Neural crest cell (in vitro differentiated cells): ENCODE results near the gene ZXDC. TPM values are rescaled to one million over a fixed set of nuclear protein-coding genes. Genes with fewer than 3 reads are reported as not detected.

Experiments used
- DNase-seq: peaks from one replicate; pipeline ENCODE4 v3.0.0; 2021; ENCODE audit warnings: low read depth, mixed read lengths, low spot score
- H3K27ac Mint-ChIP-seq: one replicate; pipeline ENCODE4 v1.8.0; 2021; ENCODE audit warnings: mild to moderate bottlenecking, mixed read lengths; ENCODE audit not compliant: unreplicated experiment
- H3K27me3 Mint-ChIP-seq: 2 replicates; pipeline ENCODE4 v1.8.0; 2021; ENCODE audit warnings: low read depth, mild to moderate bottlenecking, mixed read lengths
- H3K36me3 Mint-ChIP-seq: 2 replicates; pipeline ENCODE4 v1.8.0; 2021; ENCODE audit warnings: low read depth, mild to moderate bottlenecking, mixed read lengths
- H3K4me1 Mint-ChIP-seq: 2 replicates; pipeline ENCODE4 v1.8.0; 2021; ENCODE audit warnings: mixed read lengths
- H3K4me3 Mint-ChIP-seq: one replicate; pipeline ENCODE4 v1.8.0; 2021; ENCODE audit warnings: mild to moderate bottlenecking, mixed read lengths
- H3K9me3 Mint-ChIP-seq: 2 replicates; pipeline ENCODE4 v1.8.0; 2021; ENCODE audit warnings: mixed read lengths
- CTCF ChIP-seq: fragments of 200-600 bp; sonication (generic); conservative IDR thresholded peaks from 2 replicates; pipeline ENCODE4 v1.5.0; 2021; ENCODE audit warnings: antibody characterized with exemption, mild to moderate bottlenecking
- total RNA-seq: library from RNA; stranded (reverse); gene quantifications from 2 replicates; pipeline ENCODE4 v1.2.1, GENCODE V29; 2021

Gene ZXDC
- total RNA-seq, 1 donor from 2014 or later: 34.3 TPM

GRCh38 chr3:126451511-126451910 lies 24.2 kb downstream of the ZXDC start:
- Mint-ChIP-seq H3K4me1 (peaks cover 15% of the 10 kb centered on the region), H3K27ac (peak overlapping the region; percentile 79), H3K36me3 (peaks cover 8% of the 10 kb centered on the region), H3K4me3 (no peak overlapping the region), H3K9me3 (no peaks in the 10 kb centered on the region), H3K27me3 (no peaks in the 10 kb centered on the region)
- TF ChIP-seq CTCF: no peak
- DNase-seq: no peak

- Mint-ChIP-seq H3K27ac (no peak overlapping the region), H3K36me3 (peaks cover 7% of the 10 kb centered on the region), H3K4me3 (no peak overlapping the region), H3K4me1 (peaks cover 15% of the 10 kb centered on the region), H3K27me3 (no peaks in the 10 kb centered on the region), H3K9me3 (no peaks in the 10 kb centered on the region)
- no peak for DNase-seq
- TF ChIP-seq CTCF: no peak
Observed at GRCh38 chr3:126450744-126451143, 24.9 kb downstream of the ZXDC start.

- no peak for DNase-seq
- Mint-ChIP-seq H3K27ac (no peak overlapping the region), H3K9me3 (no peaks in the 10 kb centered on the region), H3K4me1 (peaks cover 11% of the 10 kb centered on the region), H3K4me3 (no peak overlapping the region), H3K27me3 (no peaks in the 10 kb centered on the region), H3K36me3 (peaks cover 4% of the 10 kb centered on the region)
- TF ChIP-seq CTCF: no peak
Observed at GRCh38 chr3:126450219-126450618, 25.5 kb downstream of the ZXDC start.

- Mint-ChIP-seq H3K27ac (no peak overlapping the region), H3K4me1 (peaks cover 5% of the 10 kb centered on the region), H3K9me3 (no peaks in the 10 kb centered on the region), H3K4me3 (no peak overlapping the region), H3K27me3 (no peaks in the 10 kb centered on the region), H3K36me3 (peaks cover 4% of the 10 kb centered on the region)
- no peak for TF ChIP-seq CTCF
- no peak for DNase-seq
Observed at GRCh38 chr3:126449621-126450051, 26.1 kb downstream of the ZXDC start.

GRCh38 chr3:126448893-126449180 lies 26.9 kb downstream of the ZXDC start:
- H3K4me1 Mint-ChIP-seq: no peaks in the 10 kb centered on the region
- no peak overlapping the region for H3K4me3 Mint-ChIP-seq

More at GRCh38 chr3:126448893-126449180, 26.9 kb downstream of the ZXDC start:
- Mint-ChIP-seq H3K27ac (no peak overlapping the region), H3K36me3 (peaks cover 4% of the 10 kb centered on the region), H3K9me3 (no peaks in the 10 kb centered on the region), H3K27me3 (no peaks in the 10 kb centered on the region)
- TF ChIP-seq CTCF: no peak
- no peak for DNase-seq
